HL-60 (cell line): ENCODE results near the gene VPS13D.

ENCODE experiments used
- DNase-seq, 2 experiments: peaks; one replicate each; pipeline ENCODE4 v3.0.0-alpha.2; 2010 to 2020; ENCODE audit warnings: low read depth in 1 of 2, low spot score in 1 of 2
- H3K27ac ChIP-seq: fragments of 250-450 bp; sonication (Bioruptor Pico); replicated peaks from 2 replicates; pipeline ENCODE4 v1.5.1; 2020; ENCODE audit warnings: mild to moderate bottlenecking, moderate library complexity
- H3K27me3 ChIP-seq: fragments of 250-450 bp; sonication (Bioruptor Pico); 2 replicates; pipeline ENCODE4 v1.5.1; 2021; ENCODE audit warnings: mild to moderate bottlenecking, moderate library complexity; ENCODE audit not compliant: insufficient read depth, poor library complexity, severe bottlenecking
- H3K4me3 ChIP-seq: replicated peaks from 2 replicates; pipeline ENCODE4 v1.5.1; 2011; ENCODE audit warnings: mild to moderate bottlenecking, control low read depth, low read length; ENCODE audit not compliant: insufficient read depth
- GABPA ChIP-seq: IDR thresholded peaks from 2 replicates; pipeline ENCODE4 v1.6.1; 2012; ENCODE audit warnings: low read depth
- POLR2AphosphoS5 ChIP-seq: IDR thresholded peaks from 2 replicates; pipeline ENCODE4 v1.6.1; 2012; ENCODE audit warnings: low read depth
- SPI1 ChIP-seq: IDR thresholded peaks from 2 replicates; pipeline ENCODE4 v1.6.1; 2012; ENCODE audit warnings: low read depth, mild to moderate bottlenecking, borderline replicate concordance
- TF ChIP-seq, protein P1 (sequence below): IDR thresholded peaks from 2 replicates; pipeline ENCODE4 v1.6.1; 2012; ENCODE audit warnings: low read depth; ENCODE audit not compliant: insufficient replicate concordance
- TF ChIP-seq, protein P2 (sequence below): IDR thresholded peaks from one replicate; pipeline ENCODE4 v1.5.1; 2011; ENCODE audit warnings: low read length, control low read depth, inconsistent platforms; ENCODE audit not compliant: insufficient read depth

Gene VPS13D

DNA sequence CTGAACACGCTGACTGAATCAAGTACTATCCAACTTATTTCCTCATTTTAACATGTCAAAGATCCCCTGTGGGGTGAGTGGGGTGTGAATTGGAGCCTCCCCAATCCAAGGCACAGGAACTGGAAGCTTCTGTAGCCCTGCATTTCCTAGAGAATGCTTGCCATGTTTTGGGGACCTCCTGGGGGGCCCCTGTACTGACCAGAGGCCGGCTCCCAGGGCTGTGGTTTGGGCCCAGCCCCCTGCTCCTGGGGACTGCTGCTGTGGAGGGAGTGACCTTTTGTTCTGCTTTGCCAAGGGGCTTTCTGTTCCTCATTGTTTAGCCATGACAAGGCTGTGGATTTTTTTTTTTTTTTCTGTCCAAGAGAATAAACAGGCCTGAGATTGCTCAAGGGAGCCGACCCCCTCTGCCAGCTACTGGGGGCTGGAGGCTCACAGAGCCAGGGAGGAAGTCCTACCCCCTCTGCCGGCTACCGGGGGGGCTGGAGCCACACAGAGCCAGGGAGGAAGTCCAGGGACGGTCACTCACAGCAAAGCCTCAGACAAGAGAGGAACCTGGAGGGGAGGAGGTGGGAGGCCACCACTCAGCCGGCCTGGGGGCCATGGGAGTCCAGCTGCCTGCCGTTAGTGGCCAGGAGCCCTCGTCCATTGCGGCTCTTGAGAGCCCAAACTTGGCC lies 45.7 kb upstream of the VPS13D start:
- Histone ChIP-seq H3K4me3 (peak overlapping the region; percentile 35), H3K27ac (peak overlapping the region; percentile 93), H3K27me3 (no peaks in the 10 kb centered on the region)
- peak; percentile 85 to 88 for DNase-seq
- TF ChIP-seq, protein P1, sequence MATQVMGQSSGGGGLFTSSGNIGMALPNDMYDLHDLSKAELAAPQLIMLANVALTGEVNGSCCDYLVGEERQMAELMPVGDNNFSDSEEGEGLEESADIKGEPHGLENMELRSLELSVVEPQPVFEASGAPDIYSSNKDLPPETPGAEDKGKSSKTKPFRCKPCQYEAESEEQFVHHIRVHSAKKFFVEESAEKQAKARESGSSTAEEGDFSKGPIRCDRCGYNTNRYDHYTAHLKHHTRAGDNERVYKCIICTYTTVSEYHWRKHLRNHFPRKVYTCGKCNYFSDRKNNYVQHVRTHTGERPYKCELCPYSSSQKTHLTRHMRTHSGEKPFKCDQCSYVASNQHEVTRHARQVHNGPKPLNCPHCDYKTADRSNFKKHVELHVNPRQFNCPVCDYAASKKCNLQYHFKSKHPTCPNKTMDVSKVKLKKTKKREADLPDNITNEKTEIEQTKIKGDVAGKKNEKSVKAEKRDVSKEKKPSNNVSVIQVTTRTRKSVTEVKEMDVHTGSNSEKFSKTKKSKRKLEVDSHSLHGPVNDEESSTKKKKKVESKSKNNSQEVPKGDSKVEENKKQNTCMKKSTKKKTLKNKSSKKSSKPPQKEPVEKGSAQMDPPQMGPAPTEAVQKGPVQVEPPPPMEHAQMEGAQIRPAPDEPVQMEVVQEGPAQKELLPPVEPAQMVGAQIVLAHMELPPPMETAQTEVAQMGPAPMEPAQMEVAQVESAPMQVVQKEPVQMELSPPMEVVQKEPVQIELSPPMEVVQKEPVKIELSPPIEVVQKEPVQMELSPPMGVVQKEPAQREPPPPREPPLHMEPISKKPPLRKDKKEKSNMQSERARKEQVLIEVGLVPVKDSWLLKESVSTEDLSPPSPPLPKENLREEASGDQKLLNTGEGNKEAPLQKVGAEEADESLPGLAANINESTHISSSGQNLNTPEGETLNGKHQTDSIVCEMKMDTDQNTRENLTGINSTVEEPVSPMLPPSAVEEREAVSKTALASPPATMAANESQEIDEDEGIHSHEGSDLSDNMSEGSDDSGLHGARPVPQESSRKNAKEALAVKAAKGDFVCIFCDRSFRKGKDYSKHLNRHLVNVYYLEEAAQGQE = no peak
- TF ChIP-seq GABPA = no peak
- TF ChIP-seq, protein P2, sequence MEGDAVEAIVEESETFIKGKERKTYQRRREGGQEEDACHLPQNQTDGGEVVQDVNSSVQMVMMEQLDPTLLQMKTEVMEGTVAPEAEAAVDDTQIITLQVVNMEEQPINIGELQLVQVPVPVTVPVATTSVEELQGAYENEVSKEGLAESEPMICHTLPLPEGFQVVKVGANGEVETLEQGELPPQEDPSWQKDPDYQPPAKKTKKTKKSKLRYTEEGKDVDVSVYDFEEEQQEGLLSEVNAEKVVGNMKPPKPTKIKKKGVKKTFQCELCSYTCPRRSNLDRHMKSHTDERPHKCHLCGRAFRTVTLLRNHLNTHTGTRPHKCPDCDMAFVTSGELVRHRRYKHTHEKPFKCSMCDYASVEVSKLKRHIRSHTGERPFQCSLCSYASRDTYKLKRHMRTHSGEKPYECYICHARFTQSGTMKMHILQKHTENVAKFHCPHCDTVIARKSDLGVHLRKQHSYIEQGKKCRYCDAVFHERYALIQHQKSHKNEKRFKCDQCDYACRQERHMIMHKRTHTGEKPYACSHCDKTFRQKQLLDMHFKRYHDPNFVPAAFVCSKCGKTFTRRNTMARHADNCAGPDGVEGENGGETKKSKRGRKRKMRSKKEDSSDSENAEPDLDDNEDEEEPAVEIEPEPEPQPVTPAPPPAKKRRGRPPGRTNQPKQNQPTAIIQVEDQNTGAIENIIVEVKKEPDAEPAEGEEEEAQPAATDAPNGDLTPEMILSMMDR = no peak
- TF ChIP-seq POLR2AphosphoS5 = peak; percentile 14
- TF ChIP-seq SPI1 = peak; percentile 97

DNA sequence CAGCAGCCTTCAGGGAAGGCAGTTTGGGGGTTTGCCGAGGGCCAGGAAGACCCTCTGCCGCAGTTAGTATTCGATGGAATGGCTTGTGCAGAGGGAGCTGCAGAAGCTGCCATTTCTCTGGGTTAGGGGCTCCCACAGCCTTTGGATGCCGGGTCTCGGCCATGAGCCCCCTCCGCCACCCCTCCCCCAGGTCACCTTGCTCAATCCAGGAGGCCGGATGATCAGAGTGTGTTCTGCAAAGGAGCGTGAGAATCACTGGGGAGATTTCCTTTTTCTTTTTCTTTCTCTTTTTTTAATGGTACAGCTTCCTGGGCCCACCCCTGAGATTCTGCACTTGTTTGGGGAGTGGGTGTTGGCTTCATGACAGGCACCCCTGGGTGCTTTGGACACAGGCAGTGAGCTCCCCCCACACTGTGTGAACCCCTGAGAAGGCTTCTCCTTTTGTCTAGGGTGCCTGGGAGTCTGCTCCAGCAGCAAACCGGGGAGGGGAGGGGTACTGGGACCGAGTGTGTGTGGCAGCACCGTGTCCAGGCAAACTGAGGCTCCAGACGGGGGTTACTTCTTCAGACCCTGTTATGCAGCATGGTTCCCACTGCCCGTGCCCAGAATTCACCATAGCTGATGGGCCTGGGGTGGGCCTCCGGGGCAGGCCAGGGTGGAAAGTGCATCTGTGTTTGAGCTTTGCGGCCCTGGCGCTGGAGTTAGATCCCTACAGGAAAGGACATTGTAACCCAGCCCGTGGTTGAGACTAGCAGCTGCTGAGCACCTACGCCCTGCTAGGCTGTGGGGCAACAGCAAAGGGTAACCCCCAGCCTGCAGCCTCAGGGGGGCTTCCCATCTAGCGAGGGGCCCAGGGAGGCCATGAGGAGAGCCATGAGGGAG lies 44.6 kb upstream of the VPS13D start:
- TF ChIP-seq SPI1 (no peak), POLR2AphosphoS5 (no peak), GABPA (no peak)
- TF ChIP-seq, protein P1 = no peak
- TF ChIP-seq, protein P2 = no peak
- Histone ChIP-seq H3K4me3 (peak overlapping the region; percentile 35), H3K27me3 (no peaks in the 10 kb centered on the region), H3K27ac (peak overlapping the region; percentile 93)
- peak in 1 of 2 experiments; percentile 72 for DNase-seq

DNA sequence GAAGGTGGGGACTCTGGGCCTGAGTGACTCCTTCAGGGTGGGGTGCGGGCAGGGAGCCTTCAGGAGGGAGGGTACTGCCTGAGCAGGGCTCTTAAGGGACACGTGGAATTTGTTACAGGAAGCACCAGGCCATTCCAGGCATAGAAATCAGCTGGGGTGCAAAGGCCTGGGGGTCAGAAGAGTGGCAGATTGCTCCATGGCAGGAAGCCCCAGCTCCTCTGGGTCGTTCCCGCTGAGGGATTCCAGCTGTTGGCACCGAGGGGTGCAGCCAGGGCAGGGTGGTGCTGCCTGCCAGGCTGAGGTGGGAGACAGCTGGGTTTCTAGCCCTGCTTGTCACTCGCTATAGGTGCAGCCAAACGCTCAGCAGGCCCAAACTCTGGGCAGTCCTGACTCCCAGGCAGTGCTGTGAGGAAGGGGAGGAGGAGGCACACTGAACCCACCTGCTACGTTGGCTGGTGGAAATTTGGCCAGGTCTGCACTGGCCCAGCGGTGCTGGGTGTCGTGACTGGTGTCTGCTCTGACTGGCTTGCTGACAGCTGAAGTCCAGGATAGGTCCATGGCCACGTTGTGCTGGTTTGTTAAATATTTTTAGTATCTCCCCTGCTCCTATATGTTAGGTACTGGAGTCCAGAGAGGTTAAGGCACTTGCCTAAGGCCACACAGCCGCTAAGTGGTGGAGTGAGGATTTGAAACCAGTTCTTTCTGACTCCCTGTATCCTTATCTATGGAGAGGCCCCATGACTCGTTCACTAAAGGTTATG lies 43.7 kb upstream of the VPS13D start:
- DNase-seq = no peak
- TF ChIP-seq POLR2AphosphoS5 = peak; percentile 14; the same call in 1 of the 2 replicates
- TF ChIP-seq, protein P2 = no peak
- Histone ChIP-seq H3K27me3 (no peaks in the 10 kb centered on the region), H3K4me3 (no peak overlapping the region), H3K27ac (peak overlapping the region; percentile 93)
